ENCODE data around the gene GNGT2.
"Not testable (repeated sequence)": the region's sequence is repeated elsewhere in the genome, so short reads cannot be mapped to it uniquely, and the experiment has no call there.

The GNGT2 gene

GRCh38 chr17:49203796-49204195 is 6.6 kb downstream of the GNGT2 start:
- no peak for DNase-seq (ENCODE audit: low spot score)

- DNase-seq (ENCODE audit: low spot score) = no peak
These were observed 8.9 kb downstream of the GNGT2 start for GRCh38 chr17:49201481-49201927.

- DNase-seq (ENCODE audit: low spot score) = no peak
These were observed 9.8 kb downstream of the GNGT2 start for GRCh38 chr17:49200423-49201083.

DNA sequence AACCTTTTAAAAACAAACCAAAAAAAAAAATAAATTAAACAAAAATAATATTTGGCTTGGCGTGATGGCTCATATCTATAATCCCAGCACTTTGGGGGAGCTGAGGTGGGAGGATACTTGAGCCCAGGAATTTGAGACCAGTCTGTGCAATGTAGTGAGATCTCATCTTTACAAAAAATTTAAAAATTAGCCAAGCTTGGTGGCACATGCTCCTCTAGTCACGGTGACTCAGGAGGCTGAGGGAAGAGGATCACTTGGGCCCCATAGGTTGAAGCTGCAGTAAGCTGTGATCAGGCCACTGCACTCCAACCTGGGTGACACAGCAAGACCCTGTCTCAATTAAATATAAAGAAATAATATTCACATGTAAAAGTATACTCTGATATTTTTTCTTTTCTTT is 12.2 kb downstream of the GNGT2 start:
- DNase-seq (ENCODE audit: low spot score) = no peak

DNA sequence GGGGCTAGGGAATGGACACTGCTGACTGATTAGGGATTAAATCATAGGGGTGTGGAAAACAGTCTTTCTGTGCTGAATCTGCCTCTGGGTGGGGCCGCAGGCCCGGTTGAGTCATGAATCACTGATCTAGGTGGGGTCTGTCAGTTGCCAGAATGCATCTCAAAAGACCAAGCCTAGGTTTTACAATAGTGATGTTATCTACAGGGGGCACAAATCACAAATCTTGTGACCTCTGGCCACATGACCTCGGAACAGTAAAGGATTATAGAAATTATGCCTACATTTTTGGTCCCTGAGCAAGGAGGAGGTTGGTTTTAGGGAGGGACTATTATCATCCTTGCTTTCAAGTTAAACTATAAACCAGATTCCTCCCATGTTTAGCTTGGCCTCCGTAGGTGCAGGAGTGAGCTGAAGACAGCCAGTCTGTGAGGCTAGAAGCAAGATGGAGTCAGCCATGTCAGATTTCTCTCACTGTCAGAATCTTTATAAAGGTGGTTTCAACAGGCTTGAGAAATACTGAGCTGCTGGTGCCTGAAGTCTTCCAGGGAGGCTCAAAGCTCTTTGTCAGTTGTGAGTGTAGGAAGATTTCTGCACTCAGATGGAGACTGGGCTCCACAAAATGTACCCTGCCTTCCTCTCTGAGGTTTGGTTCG is 12.9 kb downstream of the GNGT2 start:
- DNase-seq (ENCODE audit: low spot score) = no peak

- no peak for DNase-seq (ENCODE audit: low spot score)
These were observed 13.9 kb downstream of the GNGT2 start for GRCh38 chr17:49196520-49196919.

GRCh38 chr17:49195751-49196150 is 14.6 kb downstream of the GNGT2 start:
- no peak for DNase-seq (ENCODE audit: low spot score)

GRCh38 chr17:49194297-49194607 is 16.1 kb downstream of the GNGT2 start:
- no peak for DNase-seq (ENCODE audit: low spot score)

DNA sequence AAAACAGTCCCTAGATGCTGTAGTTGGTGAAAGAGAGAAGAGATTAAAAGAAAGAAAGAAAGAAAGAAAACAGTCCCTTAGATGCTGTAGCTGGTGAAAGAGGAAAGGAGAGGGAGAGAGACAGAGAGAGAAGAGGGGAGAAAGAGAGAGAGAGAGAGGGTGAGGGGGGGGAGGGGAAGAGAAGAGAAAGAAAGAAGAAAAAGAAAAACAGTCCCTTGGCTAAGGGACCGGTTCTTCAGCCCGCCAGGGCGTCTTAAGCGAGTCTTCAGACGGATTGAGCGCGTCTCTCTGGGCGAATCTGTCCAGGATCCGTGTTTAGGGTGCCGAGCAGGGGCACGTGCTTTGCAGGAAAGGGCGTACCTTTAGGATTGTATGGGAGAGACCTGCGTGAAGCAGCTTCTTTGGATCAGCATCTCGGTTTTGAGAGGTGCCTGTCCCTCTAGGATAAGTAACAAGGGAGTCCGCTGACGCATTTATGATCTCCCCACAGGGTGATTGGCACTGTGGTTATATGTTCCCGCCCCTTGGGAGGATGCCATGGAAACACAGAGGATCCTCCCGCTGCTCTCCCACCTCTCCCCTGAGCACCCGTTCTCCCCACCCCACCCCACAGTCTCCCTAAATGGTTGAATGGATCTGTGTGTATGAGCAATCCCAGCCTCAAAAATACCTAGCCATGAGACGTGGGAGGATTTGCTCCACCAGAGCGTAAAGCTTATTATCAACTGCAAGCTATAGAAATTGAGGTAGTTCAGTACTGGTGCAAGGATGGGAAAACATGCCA is 16.7 kb downstream of the GNGT2 start:
- peak; percentile 82 for DNase-seq (ENCODE audit: low spot score)

GRCh38 chr17:49191917-49192741 is 18.2 kb downstream of the GNGT2 start:
- DNase-seq (ENCODE audit: low spot score) = peak; percentile 94

GRCh38 chr17:49191409-49191916 is 18.9 kb downstream of the GNGT2 start:
- DNase-seq (ENCODE audit: low spot score) = no peak

DNA sequence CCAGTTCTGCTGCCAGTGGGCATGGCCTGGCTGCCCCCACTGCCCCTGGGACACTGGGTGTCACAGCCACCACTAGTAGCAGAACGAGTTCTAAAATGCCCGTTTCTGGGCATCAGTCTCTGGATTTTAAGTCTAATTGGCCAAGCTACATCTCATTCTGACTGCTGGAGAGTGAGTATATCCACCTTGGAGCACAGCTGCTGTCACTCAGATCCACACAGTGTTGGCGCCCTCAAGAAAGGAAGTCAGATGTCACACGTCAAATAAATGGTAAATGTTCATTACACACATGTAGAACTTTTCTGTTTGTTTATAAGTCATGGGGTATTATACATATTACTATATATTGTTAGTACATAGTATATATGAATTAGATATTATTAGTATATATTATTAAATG is 19.4 kb downstream of the GNGT2 start:
- DNase-seq (ENCODE audit: low spot score) = no peak

GRCh38 chr17:49187301-49187700 is 23.1 kb downstream of the GNGT2 start:
- DNase-seq (ENCODE audit: low spot score) = no peak

DNA sequence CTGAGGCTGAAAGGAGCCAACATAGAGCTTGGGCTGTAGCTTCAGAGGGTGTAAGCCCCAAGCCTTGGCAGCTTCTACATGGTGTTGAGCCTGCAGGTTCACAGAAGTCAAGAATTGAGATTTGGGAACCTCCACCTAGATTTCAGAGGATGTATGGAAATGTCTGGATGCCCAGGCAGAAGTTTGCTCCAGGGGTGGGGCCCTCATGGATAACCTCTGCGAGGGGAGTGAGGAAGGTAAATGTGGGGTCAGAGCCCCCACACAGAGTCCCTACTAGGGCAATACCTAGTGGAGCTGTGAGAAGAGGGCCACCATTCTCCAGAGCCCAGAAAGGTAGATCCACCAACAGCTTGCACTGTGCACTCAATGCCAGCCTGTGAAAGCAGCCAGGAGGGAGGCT is 25.0 kb downstream of the GNGT2 start:
- not testable (repeated sequence) for DNase-seq (ENCODE audit: low spot score)

GRCh38 chr17:49184522-49184921 is 25.9 kb downstream of the GNGT2 start:
- not testable (repeated sequence) for DNase-seq (ENCODE audit: low spot score)

- DNase-seq (ENCODE audit: low spot score) = no peak
These were observed 26.6 kb downstream of the GNGT2 start for GRCh38 chr17:49183801-49184200.

GRCh38 chr17:49183341-49183740 is 27.0 kb downstream of the GNGT2 start:
- no peak for DNase-seq (ENCODE audit: low spot score)

DNA sequence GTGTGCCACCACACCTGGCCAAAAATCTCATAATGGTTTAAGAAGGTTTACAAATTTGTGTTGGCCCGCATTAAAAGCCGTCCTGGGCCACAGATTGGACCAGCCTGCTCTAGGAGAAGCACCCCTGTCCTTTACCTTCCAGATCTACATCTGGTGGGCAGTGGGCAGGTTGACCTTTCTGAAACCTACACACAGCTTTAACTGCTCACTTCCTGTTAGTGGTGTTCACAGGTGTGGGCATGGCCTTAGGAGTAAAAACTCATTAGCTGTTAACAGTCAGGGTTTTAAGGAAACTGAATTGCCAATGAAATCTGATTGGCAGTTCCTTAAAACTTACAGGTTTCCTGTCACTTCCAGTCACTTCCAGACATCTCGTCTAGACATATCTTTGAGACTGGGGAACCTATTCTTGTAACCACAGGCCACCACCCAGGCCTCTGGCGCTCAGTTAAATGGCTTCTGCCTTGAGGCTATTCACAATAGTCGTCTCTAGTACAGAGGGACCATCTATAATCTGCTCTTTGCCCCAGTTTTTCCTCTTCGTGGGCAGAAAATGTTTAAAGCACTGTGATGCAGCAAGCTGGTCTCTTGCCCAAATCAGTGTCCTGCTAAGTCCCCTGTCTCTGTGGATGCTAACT is 29.3 kb downstream of the GNGT2 start:
- DNase-seq (ENCODE audit: low spot score) = no peak

DNA sequence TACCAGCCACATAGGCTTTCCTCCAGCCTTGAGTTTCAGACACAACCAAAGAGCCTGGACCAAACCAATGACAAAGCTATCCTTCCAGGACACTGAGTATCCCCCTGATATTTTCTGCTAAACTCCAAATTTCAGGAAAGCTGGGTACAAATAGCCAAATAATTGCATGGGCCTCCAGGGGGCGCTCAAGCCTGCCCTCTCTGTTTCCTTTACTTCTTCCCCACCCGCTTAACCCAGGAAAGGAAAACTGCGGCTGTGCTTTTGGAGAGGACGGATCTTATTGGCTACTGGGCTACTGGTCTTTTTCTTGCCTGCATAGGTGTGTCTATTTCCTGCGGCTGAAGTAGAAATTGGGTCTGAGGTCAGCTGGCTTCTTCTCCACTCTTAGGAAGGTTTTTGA is 30.1 kb downstream of the GNGT2 start:
- DNase-seq (ENCODE audit: low spot score) = peak; percentile 65

DNA sequence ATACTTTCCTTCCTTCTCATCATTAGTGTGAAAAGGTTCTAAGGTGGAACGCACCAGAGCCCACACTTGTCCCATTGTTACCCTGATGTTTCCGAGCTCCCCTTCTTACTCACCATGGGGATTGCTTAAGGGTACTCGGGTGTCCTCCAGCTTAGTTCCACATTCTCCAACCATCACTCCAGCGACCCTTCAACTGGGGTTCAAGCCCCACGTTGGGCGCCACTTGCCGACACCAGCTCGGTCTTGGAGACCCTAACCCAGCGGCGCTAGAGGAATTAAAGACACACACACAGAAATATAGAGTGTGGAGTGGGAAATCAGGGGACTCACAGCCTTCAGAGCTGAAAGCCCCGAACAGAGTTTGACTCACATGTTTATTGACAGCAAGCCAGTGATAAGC is 34.4 kb downstream of the GNGT2 start:
- DNase-seq (ENCODE audit: low spot score) = not testable (repeated sequence)

DNA sequence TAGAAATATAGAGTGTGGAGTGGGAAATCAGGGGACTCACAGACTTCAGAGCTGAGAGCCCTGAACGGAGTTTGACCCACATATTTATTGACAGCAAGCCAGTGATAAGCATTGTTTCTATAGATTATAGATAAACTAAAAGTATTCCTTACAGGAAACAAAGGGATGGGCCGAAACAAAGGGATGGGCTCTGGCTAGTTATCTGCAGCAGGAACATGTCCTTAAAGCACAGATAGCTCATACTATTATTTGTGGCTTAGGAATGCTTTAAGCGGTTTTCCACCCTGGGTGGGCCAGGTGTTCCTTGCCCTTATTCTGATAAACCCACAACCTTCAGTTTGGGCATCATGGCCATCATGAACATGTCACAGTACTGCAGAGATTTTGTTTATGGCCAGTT is 39.7 kb downstream of the GNGT2 start:
- not testable (repeated sequence) for DNase-seq (ENCODE audit: low spot score)

DNA sequence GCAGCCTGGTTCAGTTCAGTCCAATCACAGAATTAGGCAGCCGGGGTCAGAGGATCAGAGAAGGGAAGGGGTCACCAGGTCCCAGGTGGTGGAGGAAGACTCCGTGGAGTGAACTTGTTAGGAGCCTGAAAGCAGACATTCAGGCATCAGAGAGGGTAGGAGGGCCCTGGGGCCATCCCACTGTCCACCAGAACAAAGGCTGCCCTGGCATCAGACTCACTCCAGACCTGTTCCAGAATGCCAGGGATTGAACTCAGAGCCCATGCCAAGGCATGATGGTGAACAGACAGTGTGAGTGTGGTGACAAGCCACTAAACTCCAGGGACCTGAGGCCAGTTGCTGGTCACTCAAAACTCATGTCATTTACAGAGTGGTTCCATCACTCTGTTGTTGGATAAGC is 40.2 kb downstream of the GNGT2 start:
- no peak for DNase-seq (ENCODE audit: low spot score)

Measured in Ammon's horn (tissue), 1 donor.